ENCODE measurements around the gene LOXHD1.

GRCh38 chr18:46569211-46569610, 87.8 kb downstream of the LOXHD1 start:
- TF ChIP-seq, protein P1, sequence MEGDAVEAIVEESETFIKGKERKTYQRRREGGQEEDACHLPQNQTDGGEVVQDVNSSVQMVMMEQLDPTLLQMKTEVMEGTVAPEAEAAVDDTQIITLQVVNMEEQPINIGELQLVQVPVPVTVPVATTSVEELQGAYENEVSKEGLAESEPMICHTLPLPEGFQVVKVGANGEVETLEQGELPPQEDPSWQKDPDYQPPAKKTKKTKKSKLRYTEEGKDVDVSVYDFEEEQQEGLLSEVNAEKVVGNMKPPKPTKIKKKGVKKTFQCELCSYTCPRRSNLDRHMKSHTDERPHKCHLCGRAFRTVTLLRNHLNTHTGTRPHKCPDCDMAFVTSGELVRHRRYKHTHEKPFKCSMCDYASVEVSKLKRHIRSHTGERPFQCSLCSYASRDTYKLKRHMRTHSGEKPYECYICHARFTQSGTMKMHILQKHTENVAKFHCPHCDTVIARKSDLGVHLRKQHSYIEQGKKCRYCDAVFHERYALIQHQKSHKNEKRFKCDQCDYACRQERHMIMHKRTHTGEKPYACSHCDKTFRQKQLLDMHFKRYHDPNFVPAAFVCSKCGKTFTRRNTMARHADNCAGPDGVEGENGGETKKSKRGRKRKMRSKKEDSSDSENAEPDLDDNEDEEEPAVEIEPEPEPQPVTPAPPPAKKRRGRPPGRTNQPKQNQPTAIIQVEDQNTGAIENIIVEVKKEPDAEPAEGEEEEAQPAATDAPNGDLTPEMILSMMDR (IDR thresholded peaks at IDR 0.05): no peak
- TF ChIP-seq ZFX (IDR thresholded peaks at IDR 0.05; ENCODE audit: borderline replicate concordance): no peak
